NT2/D1 (cell line): Measurements from ENCODE around the gene CA7.

Source experiments
- YY1 ChIP-seq: IDR thresholded peaks from 2 replicates; pipeline ENCODE4 v1.6.1; 2011; ENCODE audit not compliant: insufficient read length, insufficient read depth
- ZNF274 ChIP-seq: IDR thresholded peaks from 2 replicates; pipeline ENCODE4 v1.6.1; 2011; ENCODE audit warnings: mild to moderate bottlenecking, low read depth, low read length

DNA sequence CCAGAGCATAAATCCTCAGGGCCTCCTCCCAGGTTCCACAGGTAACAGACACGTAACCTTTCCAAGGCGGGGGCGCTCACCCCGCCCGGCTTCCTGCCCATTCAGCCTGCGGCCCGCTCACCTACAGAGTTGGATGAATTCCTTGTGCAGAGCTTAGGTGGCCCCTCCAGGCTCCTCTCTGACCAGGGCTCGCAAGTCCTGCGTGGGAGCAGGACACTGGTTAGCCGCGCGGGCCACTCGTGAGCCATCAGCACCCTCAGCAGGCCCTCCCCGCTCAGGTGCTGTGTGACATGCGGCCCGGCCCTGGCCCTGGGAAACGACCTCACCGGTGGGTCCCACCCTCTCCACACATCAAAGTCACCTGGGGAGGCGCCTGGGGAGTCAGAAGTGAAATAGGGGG lies 43.4 kb upstream of the CA7 start:
- TF ChIP-seq ZNF274 (no peak), YY1 (no peak)
